ENCODE results near the gene SCAI.

GRCh38 chr9:125177888-125178287 lies 34.6 kb upstream of the SCAI start:
- TF ChIP-seq REST (IDR thresholded peaks at IDR 0.05; ENCODE audit: insufficient read depth in 1 of 2, low read depth in 2 of 2, low read length in 1 of 2) (no peak), CTCF (IDR thresholded peaks at IDR 0.05) (no peak), POLR2AphosphoS5 (IDR thresholded peaks at IDR 0.05; ENCODE audit: low read depth, low read length) (no peak), SIN3A (IDR thresholded peaks at IDR 0.05; ENCODE audit: borderline replicate concordance, insufficient read depth, low read depth, low read length) (no peak)

Data from Panc1 (cell line).